ENCODE measurements around the gene CHST12. TPM values are rescaled to one million over a fixed set of nuclear protein-coding genes. Genes with fewer than 3 reads are reported as not detected.
A peak's percentile ranks its signal among the peaks of the same experiment; 100 is the strongest.
"Not testable (repeated sequence)": the region's sequence is repeated elsewhere in the genome, so short reads cannot be mapped to it uniquely, and the experiment has no call there.

Gene CHST12
- polyA plus RNA-seq, 4 donors = 9.0 to 16.4 (median 10.3) TPM

GRCh38 chr7:2377492-2377891 is 25.9 kb upstream of the CHST12 start:
- not testable (repeated sequence) for DNase-seq (ENCODE audit: low read depth in 4 of 4, low spot score in 3 of 4)

GRCh38 chr7:2378125-2378524 is 25.3 kb upstream of the CHST12 start:
- DNase-seq (ENCODE audit: low read depth in 4 of 4, low spot score in 3 of 4) = not testable (repeated sequence)

GRCh38 chr7:2379161-2379560 is 24.2 kb upstream of the CHST12 start:
- DNase-seq (ENCODE audit: low read depth in 4 of 4, low spot score in 3 of 4) = no peak

- no peak for DNase-seq (ENCODE audit: low read depth in 4 of 4, low spot score in 3 of 4)
Measured at GRCh38 chr7:2379821-2380450, 23.5 kb upstream of the CHST12 start.

- DNase-seq (ENCODE audit: low read depth in 4 of 4, low spot score in 3 of 4) = no peak
Measured at GRCh38 chr7:2380461-2380860, 22.9 kb upstream of the CHST12 start.

- no peak for DNase-seq (ENCODE audit: low read depth in 4 of 4, low spot score in 3 of 4)
Measured at GRCh38 chr7:2381227-2381626, 22.2 kb upstream of the CHST12 start.

- no peak for DNase-seq (ENCODE audit: low read depth in 4 of 4, low spot score in 3 of 4)
Measured at GRCh38 chr7:2381881-2382509, 21.4 kb upstream of the CHST12 start.

- DNase-seq (ENCODE audit: low read depth in 4 of 4, low spot score in 3 of 4) = no peak
Measured at GRCh38 chr7:2383543-2384274, 19.7 kb upstream of the CHST12 start.

GRCh38 chr7:2384354-2385243 is 18.8 kb upstream of the CHST12 start:
- no peak for DNase-seq (ENCODE audit: low read depth in 4 of 4, low spot score in 3 of 4)

GRCh38 chr7:2386122-2386521 is 17.3 kb upstream of the CHST12 start:
- not testable (repeated sequence) for DNase-seq (ENCODE audit: low read depth in 4 of 4, low spot score in 3 of 4)

- DNase-seq (ENCODE audit: low read depth in 4 of 4, low spot score in 3 of 4) = no peak
Measured at GRCh38 chr7:2386964-2387669, 16.3 kb upstream of the CHST12 start.

- DNase-seq (ENCODE audit: low read depth in 4 of 4, low spot score in 3 of 4) = no peak
Measured at GRCh38 chr7:2387897-2388636, 15.3 kb upstream of the CHST12 start.

- no peak for DNase-seq (ENCODE audit: low read depth in 4 of 4, low spot score in 3 of 4)
Measured at GRCh38 chr7:2388637-2388954, 14.8 kb upstream of the CHST12 start.

- peak in 1 of 4 donors; percentile 15 for DNase-seq (ENCODE audit: low read depth in 4 of 4, low spot score in 3 of 4)
Measured at GRCh38 chr7:2390020-2390816, 13.2 kb upstream of the CHST12 start.

- no peak for DNase-seq (ENCODE audit: low read depth in 4 of 4, low spot score in 3 of 4)
Measured at GRCh38 chr7:2393706-2394105, 9.7 kb upstream of the CHST12 start.

- DNase-seq (ENCODE audit: low read depth in 4 of 4, low spot score in 3 of 4) = no peak
Measured at GRCh38 chr7:2394566-2395082, 8.8 kb upstream of the CHST12 start.

GRCh38 chr7:2398506-2398905 is 4.9 kb upstream of the CHST12 start:
- no peak for DNase-seq (ENCODE audit: low read depth in 4 of 4, low spot score in 3 of 4)

GRCh38 chr7:2399848-2400587 is 3.4 kb upstream of the CHST12 start:
- DNase-seq (ENCODE audit: low read depth in 4 of 4, low spot score in 3 of 4) = peak; percentile 48 to 76 (median 62)
